ENCODE results near the gene RASD2. TPM values are rescaled to one million over a fixed set of nuclear protein-coding genes. Genes with fewer than 3 reads are reported as not detected.

RASD2 gene
- total and polyA plus RNA-seq, 10 of the 15 experiments (the other 5 are each of a cell fraction or from before 2014, with no cell fraction given) = 0.03 TPM; not detected in 9

- Histone ChIP-seq H3K36me3 (ENCODE audit: control insufficient read depth in 2 of 2, insufficient read depth in 2 of 2, low read length in 1 of 2) (no peaks in the 10 kb centered on the region), H3K27ac (ENCODE audit: control insufficient read depth, insufficient read depth) (no peak overlapping the region), H3K27me3 (replicated peaks in 1 of 2; ENCODE audit: control insufficient read depth in 2 of 2, insufficient read depth in 2 of 2, low read length in 1 of 2) (0 out of 4 replicates have a peak, but pooled peaks cover 1 to 2% of the 10 kb centered on the region in 2 experiments), H4K20me1 (ENCODE audit: control insufficient read depth, insufficient read depth) (no peaks in the 10 kb centered on the region; the same call in 1 of the 2 replicates), H3K9me3 (replicated peaks; ENCODE audit: control insufficient read depth, insufficient read depth, low read length) (no peaks in the 10 kb centered on the region), H3K4me2 (ENCODE audit: control insufficient read depth, insufficient read depth) (no peak overlapping the region), H3K9ac (ENCODE audit: control insufficient read depth, insufficient read depth, low read length) (no peak overlapping the region), H3K4me3 (no peak overlapping the region), H3K4me1 (ENCODE audit: control insufficient read depth, insufficient read depth, low read length) (no peaks in the 10 kb centered on the region), H2AFZ (ENCODE audit: control insufficient read depth, low read depth, low read length) (no peak overlapping the region), H3K79me2 (ENCODE audit: control insufficient read depth, insufficient read depth, low read length) (no peaks in the 10 kb centered on the region)
- TF ChIP-seq USF1 (IDR thresholded peaks at IDR 0.05; ENCODE audit: borderline replicate concordance, extremely low read length, insufficient read depth, low read depth, low read length) (peak; percentile 20), YY1 (IDR thresholded peaks at IDR 0.05; ENCODE audit: low read depth, low read length) (no peak), PKNOX1 (IDR thresholded peaks at IDR 0.05) (peak; percentile 82), IKZF2 (IDR thresholded peaks at IDR 0.05) (no peak), BRCA1 (IDR thresholded peaks at IDR 0.05; ENCODE audit: low read depth, low read length) (no peak), PBX3 (IDR thresholded peaks at IDR 0.05; ENCODE audit: insufficient replicate concordance, low read depth, low read length) (peak; percentile 67)
- ATAC-seq (peak; percentile 27), DNase-seq (ENCODE audit: low read depth, low spot score) (no peak), FAIRE-seq (no peak)
- WGBS (ENCODE audit: insufficient coverage, insufficient replicate concordance, low lambda C conversion rate, missing lambda C conversion rate) = 29% methylated on average over 15 of the region's 15 CpGs
- CTCF ChIA-PET = interaction anchor here (1.1 to 1.3 kb wide), 2 partner anchors 8 to 146 kb away, joined by 4 to 5 read pairs; no protein-coding TSS in a partner anchor
- RAD21 ChIA-PET (ENCODE audit: unreplicated experiment) = interaction anchor here (1.2 kb wide), 1 partner anchor 224 kb away, joined by 6 read pairs; no protein-coding TSS in a partner anchor
- SMC1A ChIA-PET (ENCODE audit: uncharacterized antibody, unreplicated experiment) = interaction anchor here (1.8 kb wide), 1 partner anchor 225 kb away, joined by 7 read pairs; no protein-coding TSS in a partner anchor
- intact Hi-C loops (cut with micrococcal nuclease; ENCODE audit: unreplicated experiment) = no loop called here
- POLR2A ChIA-PET = interaction anchor here (0.8 kb wide), 1 partner anchor 196 kb away, joined by 5 read pairs; no protein-coding TSS in a partner anchor
- BruUV-seq (replicated peaks) = no TSS peak
- in situ Hi-C loops (cut with MboI) = no loop called here
Observed at GRCh38 chr22:35575116-35575748, 34.6 kb downstream of the RASD2 start.

Data from GM12878 (cell line).